Measurements from ENCODE around the gene YIPF1.

DNA sequence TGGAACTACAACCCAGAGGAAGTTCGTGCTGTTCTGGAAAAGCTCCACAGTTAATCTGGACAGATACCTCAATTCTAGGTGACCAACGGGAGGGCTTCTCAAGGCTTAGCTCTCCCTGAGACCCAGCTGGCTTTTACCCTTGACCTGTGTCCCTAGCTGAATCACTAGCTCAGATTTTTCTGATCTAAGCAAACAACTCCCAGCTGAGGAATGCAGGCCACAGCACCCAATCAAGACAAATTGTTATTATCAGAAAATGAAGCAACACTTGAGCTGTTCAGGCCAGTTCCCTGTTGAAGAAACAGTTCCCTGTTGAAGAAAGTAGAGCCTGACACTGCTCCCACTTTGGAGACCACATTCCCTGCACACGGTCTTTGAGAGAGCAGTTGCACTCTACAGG is 20.3 kb upstream of the YIPF1 start:
- TF ChIP-seq GATA3 (IDR thresholded peaks at IDR 0.05; ENCODE audit: low read depth, low read length) = no peak
- no peak for TF ChIP-seq GATA2 (IDR thresholded peaks at IDR 0.05; ENCODE audit: low read depth, low read length)

Measured in SH-SY5Y (cell line).